GM18505 (cell line): Measurements from ENCODE around the gene GLT6D1.
"Not testable (repeated sequence)": the region's sequence is repeated elsewhere in the genome, so short reads cannot be mapped to it uniquely, and the experiment has no call there.

ENCODE experiments used
- ATAC-seq: cut with Tn5 transposase; IDR thresholded peaks from one replicate; pipeline ENCODE4 v1.9.1; 2021; ENCODE audit not compliant: unreplicated experiment
- POLR2A ChIP-seq: IDR thresholded peaks from 4 replicates; pipeline ENCODE4 v1.6.1; 2011; ENCODE audit warnings: borderline replicate concordance; ENCODE audit not compliant: insufficient read depth, insufficient read length; ENCODE audit errors: extremely low read depth

GLT6D1 gene, protein sequence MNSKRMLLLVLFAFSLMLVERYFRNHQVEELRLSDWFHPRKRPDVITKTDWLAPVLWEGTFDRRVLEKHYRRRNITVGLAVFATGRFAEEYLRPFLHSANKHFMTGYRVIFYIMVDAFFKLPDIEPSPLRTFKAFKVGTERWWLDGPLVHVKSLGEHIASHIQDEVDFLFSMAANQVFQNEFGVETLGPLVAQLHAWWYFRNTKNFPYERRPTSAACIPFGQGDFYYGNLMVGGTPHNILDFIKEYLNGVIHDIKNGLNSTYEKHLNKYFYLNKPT

DNA sequence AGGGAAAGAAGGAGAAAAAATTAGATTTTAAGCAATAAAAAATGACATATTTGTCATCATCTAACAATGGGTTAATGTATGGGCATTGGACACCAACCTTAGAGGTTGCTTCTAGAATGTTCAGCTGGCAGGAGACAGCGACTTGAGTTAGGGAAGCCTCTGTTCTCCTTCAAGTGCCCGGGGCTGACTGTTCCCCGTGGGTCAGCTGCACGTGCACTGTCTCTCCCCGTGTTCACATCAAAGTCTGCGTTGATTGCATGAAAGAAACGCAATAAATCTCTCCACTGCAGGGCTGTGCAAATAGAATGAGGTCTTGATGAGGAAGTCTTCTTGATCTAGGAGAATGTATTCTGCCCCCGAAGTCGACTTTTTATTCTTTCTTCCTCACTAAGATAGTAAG lies at the start of gene GLT6D1:
Gene GLT6D1, minus strand, starts transcription at position 345 of the 400 bp plus-strand sequence. CDS start 353 bp downstream, outside the sequence.
- ATAC-seq, result no peak
- no peak for TF ChIP-seq POLR2A

DNA sequence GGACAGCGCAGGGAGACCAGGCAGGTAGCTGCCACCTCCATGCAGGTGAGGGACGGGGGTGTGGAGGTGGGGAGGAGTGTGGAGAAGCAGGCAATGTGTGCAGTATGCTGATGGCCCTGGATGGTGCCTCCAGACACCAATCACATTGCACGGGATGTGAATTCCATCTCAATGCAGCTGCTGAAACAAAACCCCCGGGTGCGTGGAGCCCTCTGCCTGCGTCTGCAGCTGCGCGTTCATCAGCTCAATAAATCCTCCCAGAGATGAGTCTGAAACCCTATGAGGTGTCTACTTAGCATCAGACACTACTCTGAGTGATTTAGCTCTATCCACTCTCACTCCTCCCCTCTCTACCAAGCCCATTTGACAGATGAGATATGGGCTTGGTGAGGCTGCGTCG lies 49.7 kb upstream of the GLT6D1 start:
- no peak for TF ChIP-seq POLR2A
- ATAC-seq, result no peak

DNA sequence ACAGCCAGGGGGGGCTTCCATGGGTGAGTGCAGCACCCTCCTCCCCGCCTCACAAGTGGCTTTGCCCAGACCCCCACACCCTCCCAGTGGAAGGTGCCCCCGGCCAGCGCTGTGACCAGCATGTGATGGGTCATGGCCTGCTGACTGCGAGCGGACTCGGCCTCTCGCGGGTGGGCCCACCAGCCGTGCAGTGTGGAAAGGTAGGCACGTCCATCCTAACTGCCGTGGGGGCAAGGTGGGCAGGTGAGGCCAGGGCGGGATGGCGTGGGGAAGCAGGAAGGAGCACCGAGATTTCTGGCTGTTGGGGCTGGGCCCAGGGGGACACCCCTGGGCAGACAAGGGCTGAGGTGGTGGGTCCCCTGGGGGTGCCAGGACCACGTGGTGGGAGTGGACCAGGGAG lies 47.9 kb upstream of the GLT6D1 start:
- ATAC-seq, result no peak
- no peak for TF ChIP-seq POLR2A

DNA sequence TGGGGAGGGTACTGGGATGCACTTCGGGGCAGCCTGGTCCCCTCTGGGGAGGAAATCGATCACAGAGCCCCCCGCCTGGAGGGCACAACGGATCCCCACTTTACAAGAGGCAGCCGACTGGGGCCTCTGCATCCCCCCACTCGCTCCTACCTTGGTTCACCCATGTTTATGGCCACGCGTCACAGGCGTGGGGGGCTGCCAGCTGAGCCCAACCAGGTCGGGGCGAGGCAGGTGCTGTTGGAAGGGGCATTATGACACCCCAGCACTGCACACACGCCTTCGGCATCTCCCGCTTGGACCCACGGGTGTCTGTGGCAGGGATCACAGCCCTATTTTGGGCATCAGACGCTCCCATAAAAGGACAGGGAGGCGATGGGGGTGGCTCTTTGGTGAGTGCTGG lies 45.4 kb upstream of the GLT6D1 start:
- no peak for ATAC-seq
- no peak for TF ChIP-seq POLR2A

DNA sequence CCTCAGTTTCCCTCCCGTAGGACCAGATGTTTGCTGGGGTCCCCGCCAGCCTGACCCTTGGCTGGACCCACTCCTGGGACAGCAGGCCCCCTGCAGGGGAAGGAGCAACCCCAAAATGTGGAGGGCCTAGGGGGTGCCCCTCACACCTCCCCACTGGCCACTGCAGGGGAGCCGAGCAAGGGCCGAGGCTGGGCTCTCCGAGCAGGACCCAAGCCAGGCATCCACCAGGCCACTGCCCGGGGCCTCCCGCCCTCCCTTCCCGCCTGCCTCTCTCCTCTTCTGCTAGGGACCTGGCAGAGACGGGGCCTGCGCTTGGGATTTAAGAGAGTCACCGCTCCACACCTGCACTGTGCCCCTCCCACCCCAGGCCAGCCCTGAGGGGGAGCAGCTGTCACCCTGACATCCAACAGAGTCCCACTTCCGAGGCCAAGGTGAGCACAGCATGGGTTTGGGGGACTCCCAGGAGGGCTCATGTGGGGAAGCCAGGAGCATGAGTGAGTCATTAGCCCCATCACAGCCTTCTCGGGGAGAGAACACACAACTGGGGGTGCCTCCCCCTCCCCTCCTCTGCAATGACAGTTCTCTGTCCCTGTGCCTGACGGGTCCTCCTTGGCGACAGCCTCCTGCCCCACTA lies 44.2 kb upstream of the GLT6D1 start:
- no peak for ATAC-seq
- no peak for TF ChIP-seq POLR2A

DNA sequence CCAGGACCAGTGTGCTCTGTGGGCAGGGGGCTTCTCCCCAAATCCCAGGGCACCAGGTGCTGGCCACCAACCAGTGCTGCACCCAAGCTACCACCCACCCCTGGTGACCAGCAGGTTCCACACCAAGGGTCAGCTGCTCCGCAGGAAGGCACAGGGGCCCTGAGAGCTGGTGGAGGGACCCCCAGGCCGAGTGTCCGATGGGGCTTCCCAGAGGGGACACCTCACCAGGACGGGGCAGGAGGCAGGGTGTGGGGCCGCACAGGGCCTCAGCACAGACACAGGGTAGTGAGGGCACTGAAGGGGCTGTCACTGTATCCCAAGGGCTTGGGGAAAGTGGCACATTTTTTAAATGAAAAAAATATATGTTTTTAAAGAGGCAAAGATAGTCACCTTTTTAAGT lies 41.8 kb upstream of the GLT6D1 start:
- no peak for TF ChIP-seq POLR2A
- ATAC-seq, result no peak

DNA sequence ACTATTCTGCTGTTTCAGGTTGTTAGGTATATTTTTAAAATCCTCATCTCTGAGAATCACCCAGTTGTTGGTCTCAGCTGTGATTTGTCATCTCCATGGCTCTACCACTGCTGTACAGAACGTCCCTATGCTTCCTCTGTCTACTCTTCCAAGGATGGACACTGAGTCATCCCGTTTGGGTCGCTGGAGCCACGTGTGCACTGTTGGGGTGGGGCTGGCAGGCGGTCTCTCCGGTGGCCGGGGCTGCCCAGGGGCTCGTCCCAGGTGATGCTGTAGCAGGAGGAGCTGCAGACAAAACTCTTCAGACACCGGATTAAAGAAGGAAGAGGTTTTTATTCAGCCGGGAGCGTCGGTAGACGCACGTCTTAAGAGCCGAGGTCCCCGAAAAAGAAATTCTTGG lies 40.7 kb upstream of the GLT6D1 start:
- TF ChIP-seq POLR2A, result no peak
- ATAC-seq, result no peak

DNA sequence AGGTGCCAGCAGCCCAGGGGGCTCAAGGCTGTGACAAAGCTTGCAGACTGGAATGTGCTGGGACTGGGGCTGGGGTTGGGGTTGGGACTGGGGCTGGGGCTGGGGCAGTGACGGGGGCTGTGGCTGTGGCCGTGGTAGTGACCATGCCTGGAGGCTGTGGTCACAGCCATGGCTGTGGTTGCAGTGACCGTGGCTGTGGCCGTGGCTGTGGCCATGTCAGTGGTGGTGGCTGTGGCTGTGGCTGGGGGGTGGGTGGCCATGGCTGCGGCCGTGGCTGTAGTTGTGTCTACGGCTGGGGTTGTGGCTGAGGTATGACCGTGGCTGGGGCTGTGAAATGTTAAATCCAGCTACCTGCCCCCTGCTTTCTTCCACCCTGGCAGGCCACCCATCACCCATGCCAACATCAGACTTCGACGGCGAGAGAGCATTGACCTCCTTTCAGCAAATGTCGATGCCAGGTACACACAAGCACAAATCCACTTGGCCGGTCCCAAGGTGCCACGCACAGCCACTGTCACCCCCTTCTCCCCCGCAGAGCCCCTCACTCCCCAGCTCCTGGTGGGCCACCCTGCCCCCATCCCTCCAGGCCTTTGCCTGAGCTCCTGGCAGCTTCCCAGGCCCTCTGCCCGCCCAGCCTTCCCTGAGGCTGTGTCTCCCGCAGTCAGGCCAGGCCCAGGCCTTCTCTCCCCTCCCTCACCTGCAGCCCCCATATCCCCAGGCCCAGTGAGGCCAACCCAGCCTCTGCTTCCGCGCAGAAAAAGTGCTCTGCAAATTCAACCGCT lies 39.1 kb upstream of the GLT6D1 start:
- TF ChIP-seq POLR2A, result no peak
- ATAC-seq, result no peak

DNA sequence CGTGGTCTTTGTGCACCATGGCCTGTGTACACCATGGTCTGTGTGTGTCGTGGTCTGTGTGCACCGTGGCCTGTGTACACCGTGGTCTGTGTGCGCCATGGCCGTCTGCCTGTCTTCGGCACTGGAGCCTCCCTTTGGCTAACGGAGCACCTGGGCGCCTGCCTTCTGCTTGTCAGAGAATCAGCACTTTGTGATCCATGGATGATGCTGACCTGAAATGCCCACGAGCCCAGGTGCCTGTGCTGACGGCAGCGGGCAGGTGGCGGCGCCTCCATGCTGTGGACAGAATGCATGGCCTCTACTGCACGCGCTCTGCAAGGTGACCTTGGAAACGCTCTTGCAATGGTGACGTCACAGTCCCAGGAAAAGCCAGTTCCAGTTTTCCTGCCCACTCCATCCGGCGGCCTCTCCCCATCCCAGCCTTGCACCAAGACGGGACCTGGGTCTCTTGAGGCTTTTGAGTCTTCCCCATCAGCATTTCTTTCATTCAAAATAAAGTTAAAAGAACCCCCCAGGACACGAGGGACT lies 38.4 kb upstream of the GLT6D1 start:
- no peak for ATAC-seq

DNA sequence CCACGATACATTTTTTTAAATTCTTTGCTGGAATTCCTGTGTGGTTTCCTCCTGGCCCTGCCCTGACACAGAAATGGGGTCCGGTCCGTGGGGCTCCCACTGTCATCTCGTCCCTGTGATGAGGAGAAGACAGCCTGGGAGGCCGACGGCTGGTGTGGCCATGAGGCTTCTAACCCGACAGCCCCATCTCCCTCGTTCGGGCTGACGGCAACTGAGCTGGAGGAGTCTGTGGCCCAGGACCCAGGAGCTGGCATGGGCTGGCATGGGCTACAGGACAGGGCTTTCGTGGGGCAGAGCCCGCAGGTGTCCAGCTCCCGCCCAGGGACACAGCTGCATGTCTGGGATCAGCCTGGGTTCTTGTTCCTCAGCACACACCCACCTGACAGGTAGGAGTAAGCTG lies 37.6 kb upstream of the GLT6D1 start:
- no peak for ATAC-seq
- TF ChIP-seq POLR2A, result no peak

More for the DNA sequence above, 38.4 kb upstream of the GLT6D1 start:
- no peak for TF ChIP-seq POLR2A

DNA sequence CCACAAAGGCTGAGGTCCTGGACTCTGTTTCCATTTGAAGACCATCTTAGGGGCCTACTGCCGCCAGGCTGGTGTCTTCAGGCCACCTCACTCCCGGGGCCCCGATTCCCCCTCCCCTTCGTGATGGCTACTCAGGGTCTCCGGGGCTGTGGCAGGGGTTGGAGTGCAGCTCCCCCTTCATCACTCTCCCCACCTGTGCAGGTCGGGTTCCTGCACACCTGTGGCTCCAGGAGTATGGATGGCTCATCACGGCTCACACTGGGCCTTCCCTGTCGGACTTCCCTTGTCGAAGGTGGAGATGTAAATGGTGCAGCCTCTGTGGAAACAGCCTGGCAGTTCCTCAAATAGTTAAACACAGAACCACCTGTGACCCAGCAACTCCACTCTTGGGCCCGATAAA lies 35.6 kb upstream of the GLT6D1 start:
- TF ChIP-seq POLR2A, result no peak
- no peak for ATAC-seq

DNA sequence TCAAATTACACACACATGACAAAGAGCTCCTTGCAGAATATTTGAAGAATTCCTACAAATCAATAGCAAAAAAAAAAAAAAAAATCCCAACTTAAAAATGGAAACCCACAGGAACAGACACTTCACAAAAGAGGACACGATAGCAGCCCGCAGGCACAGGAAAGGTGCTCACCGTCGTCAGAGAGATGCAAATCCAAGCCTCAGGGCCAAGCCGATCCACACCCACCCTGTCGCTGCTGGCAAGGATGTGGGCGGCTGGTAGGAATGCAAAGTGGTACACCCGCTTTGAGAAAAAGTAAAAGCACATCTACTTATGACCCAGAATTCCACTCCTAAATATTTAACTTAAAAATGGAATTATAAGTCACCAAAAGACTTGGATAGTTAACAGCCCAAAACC lies 34.6 kb upstream of the GLT6D1 start:
- TF ChIP-seq POLR2A, result no peak
- no peak for ATAC-seq

DNA sequence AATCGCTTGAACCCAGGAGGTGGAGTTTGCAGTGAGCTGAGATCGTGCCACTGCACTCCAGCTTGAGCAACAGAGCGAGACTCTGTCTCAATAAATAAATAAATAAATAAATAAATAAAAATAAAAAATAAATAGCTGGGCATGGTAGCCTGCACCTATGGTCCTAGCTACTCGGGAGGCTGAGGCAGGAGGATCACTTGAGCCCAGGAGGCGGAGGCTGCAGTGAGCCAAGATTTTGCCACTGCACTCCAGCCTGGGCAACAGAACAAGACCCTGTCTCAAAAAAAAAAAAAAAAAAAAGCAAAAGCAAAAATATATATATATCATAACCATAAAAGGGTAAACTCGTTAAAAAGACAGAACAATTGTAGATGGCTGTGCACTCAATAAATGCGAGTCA lies 33.4 kb upstream of the GLT6D1 start:
- not testable (repeated sequence) for ATAC-seq

DNA sequence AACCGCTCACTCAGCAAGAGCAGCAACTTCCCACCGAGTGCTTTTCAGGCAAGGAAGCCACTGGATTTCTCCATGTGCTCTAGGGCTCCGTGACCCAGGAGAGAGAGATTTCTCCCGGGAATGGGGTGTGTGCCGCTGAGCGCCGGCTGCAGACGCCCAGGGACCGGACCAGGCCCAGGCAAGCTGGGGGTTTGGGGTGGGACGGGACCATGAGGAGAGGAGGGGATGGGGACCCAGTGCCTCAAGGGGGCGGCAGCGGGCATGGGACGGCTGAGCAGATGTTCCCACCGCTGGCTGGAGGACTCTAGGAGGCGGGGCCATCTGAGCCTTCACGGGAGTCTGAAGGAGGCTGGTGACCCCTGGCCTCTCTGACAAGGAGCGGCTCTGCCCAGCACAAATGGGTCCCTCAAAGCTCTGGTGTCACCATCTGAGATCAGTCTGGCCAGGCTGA lies 32.3 kb upstream of the GLT6D1 start:
- no peak for TF ChIP-seq POLR2A
- ATAC-seq, result no peak

DNA sequence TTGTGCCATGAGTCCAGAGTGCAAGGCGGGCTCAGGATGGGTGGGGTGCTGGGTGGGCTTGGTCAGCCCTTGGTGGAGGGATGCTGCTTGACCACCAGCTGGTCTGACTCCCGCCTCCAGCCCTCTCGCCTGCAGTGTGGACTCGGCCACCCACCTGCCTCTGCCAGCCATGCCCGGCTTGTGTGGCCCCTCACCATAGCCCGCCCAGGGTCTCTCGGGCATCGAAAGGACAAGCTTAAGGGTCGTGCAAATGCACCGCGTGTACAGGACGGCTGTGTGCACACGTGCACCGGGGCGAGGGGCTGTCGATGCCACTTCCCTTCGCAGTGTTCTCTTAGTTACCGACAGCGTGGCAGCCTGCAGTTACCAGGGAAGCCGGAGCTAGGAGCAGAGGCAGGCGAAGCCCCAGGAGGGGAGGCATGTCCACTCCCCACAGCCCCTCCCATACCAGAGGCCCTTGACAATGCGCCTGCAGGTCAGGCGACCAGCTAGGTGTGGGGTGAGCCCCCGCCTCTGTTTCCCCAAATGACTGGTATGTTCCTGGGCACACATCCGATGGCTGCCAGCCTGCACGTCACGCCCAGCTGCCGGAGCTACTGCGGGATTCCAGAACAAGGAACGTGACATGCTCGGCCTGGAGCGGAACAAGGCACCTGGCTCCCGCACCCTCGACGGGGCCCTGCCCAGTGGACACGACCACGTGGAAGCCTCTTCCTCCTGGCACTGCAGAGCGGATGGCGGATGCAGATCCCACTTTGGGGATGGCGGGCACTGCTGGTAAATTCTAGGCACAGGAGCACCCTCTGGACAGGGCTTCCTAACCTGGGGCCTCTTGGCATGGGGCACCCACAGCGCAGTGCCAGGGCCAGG lies 31.6 kb upstream of the GLT6D1 start:
- ATAC-seq, result no peak
- no peak for TF ChIP-seq POLR2A
